GM12878 (cell line): ENCODE results near the gene FOSL1. TPM values are rescaled to one million over a fixed set of nuclear protein-coding genes. Genes with fewer than 3 reads are reported as not detected.

Source experiments
- ATAC-seq: fragments of 200-7000 bp; cut with Tn5 transposase; 3 replicates; pipeline ENCODE4 v1.9.1; 2020; ENCODE audit warnings: mild to moderate bottlenecking, moderate library complexity
- BruUV-seq: library from RNA; stranded (reverse); fragments of 400-500 nt; replicated peaks from 2 replicates; lab custom pipeline; 2021; lab: Mats Ljungman, UMichigan
- CTCF ChIA-PET: fragments of 300-600 bp; sonication (Branson Sonifier 250); formaldehyde crosslinking; extraction: SDS; loops from one replicate; lab custom pipeline; 2021; ENCODE audit warnings: inconsistent platforms; lab: Yijun Ruan, JAX
- POLR2A ChIA-PET: fragments of 350-600 bp; formaldehyde crosslinking; extraction: SDS; loops from one replicate; lab custom pipeline; 2021; ENCODE audit warnings: inconsistent platforms; lab: Charles Lee
- RAD21 ChIA-PET: fragments of 300-600 bp; sonication (Branson Sonifier 250); formaldehyde crosslinking; loops from one replicate; lab custom pipeline; 2023; ENCODE audit warnings: antibody characterized with exemption; ENCODE audit not compliant: unreplicated experiment; lab: Charles Lee
- SMC1A ChIA-PET: fragments of 300-600 bp; sonication (Branson Sonifier 250); formaldehyde crosslinking; loops from one replicate; lab custom pipeline; 2023; ENCODE audit not compliant: unreplicated experiment, uncharacterized antibody; lab: Charles Lee
- DNase-seq: peaks from one replicate; pipeline ENCODE4 v3.0.0-alpha.2; 2011; ENCODE audit warnings: low read depth, low spot score
- FAIRE-seq: peaks from 3 replicates; lab custom pipeline; 2011; peaks lifted over from hg19 to GRCh38; lab: Jason Lieb, UNC
- H2AFZ ChIP-seq: 2 replicates; pipeline ENCODE4 v1.6.0; 2011; ENCODE audit warnings: low read depth, low read length, control low read depth; ENCODE audit not compliant: control insufficient read depth
- H3K27ac ChIP-seq: 2 replicates; pipeline ENCODE4 v1.5.1; 2011; ENCODE audit warnings: control low read depth; ENCODE audit not compliant: control insufficient read depth, insufficient read depth
- H3K27me3 ChIP-seq, 2 experiments: replicated peaks in 1 of 2; 2 replicates each; pipeline versions ENCODE4 v1.6.0 to v1.6.1; 2011; ENCODE audit warnings: low read length in 1 of 2; ENCODE audit not compliant: control insufficient read depth in 2 of 2, insufficient read depth in 2 of 2
- H3K36me3 ChIP-seq, 2 experiments: 2 replicates each; pipeline ENCODE4 v1.5.1; 2011; ENCODE audit warnings: low read length in 1 of 2; ENCODE audit not compliant: control insufficient read depth in 2 of 2, insufficient read depth in 2 of 2
- H3K4me1 ChIP-seq: 2 replicates; pipeline ENCODE4 v1.6.1; 2011; ENCODE audit warnings: mild to moderate bottlenecking, low read length, moderate library complexity, mixed read lengths; ENCODE audit not compliant: control insufficient read depth, insufficient read depth
- H3K4me2 ChIP-seq: 2 replicates; pipeline ENCODE4 v1.6.0; 2011; ENCODE audit warnings: control low read depth; ENCODE audit not compliant: control insufficient read depth, insufficient read depth
- H3K4me3 ChIP-seq: fragments of 200-600 bp; sonication (generic); 2 replicates; pipeline ENCODE4 v1.5.1; 2016
- H3K79me2 ChIP-seq: 2 replicates; pipeline ENCODE4 v1.6.0; 2011; ENCODE audit warnings: low read length; ENCODE audit not compliant: control insufficient read depth, insufficient read depth
- H3K9ac ChIP-seq: 2 replicates; pipeline ENCODE4 v1.8.0; 2011; ENCODE audit warnings: low read length, control low read depth, mixed read lengths; ENCODE audit not compliant: control insufficient read depth, insufficient read depth
- H3K9me3 ChIP-seq: replicated peaks from 3 replicates; pipeline ENCODE4 v1.5.1; 2011; ENCODE audit warnings: mild to moderate bottlenecking, low read length; ENCODE audit not compliant: control insufficient read depth, insufficient read depth
- H4K20me1 ChIP-seq: 2 replicates; pipeline ENCODE4 v1.6.0; 2011; ENCODE audit not compliant: control insufficient read depth, insufficient read depth
- BACH1 ChIP-seq: fragments of 450-650 bp; IDR thresholded peaks from 2 replicates; pipeline ENCODE4 v1.6.1; 2017; ENCODE audit warnings: mild to moderate bottlenecking, borderline replicate concordance
- BCL11A ChIP-seq: IDR thresholded peaks from 2 replicates; pipeline ENCODE4 v1.6.1; 2011; ENCODE audit warnings: low read depth, low read length
- BMI1 ChIP-seq: fragments of 450-650 bp; IDR thresholded peaks from 2 replicates; pipeline ENCODE4 v1.6.1; 2016; ENCODE audit warnings: mild to moderate bottlenecking, moderate library complexity, borderline replicate concordance
- CHD4 ChIP-seq: fragments of 200-600 bp; sonication (generic); IDR thresholded peaks from 2 replicates; pipeline ENCODE4 v1.6.1; 2016; ENCODE audit warnings: mild to moderate bottlenecking
- EGR1 ChIP-seq, 2 experiments: IDR thresholded peaks; 1 replicate in 1 of 2; 2 replicates in 1 of 2; pipeline ENCODE4 v1.6.1; 2011 to 2012; ENCODE audit warnings: low read depth in 2 of 2, low read length in 2 of 2, borderline replicate concordance in 1 of 2, mild to moderate bottlenecking in 1 of 2, moderate library complexity in 1 of 2
- KDM1A ChIP-seq: fragments of 200-600 bp; sonication (generic); IDR thresholded peaks from 2 replicates; pipeline ENCODE4 v1.6.1; 2016; ENCODE audit warnings: borderline replicate concordance
- MEF2B ChIP-seq: fragments of 450-650 bp; IDR thresholded peaks from 2 replicates; pipeline ENCODE4 v1.6.1; 2018; ENCODE audit warnings: mild to moderate bottlenecking, moderate library complexity; ENCODE audit not compliant: partially characterized antibody, poor library complexity, severe bottlenecking
- NFIC ChIP-seq: IDR thresholded peaks from 2 replicates; pipeline ENCODE4 v1.6.1; 2012; ENCODE audit warnings: low read depth, mild to moderate bottlenecking, inconsistent platforms, low read length, moderate library complexity
- NR2F1 ChIP-seq: fragments of 450-650 bp; conservative IDR thresholded peaks from 2 replicates; pipeline ENCODE4 v1.6.1; 2017; ENCODE audit warnings: mild to moderate bottlenecking
- PKNOX1 ChIP-seq: fragments of 450-650 bp; IDR thresholded peaks from 2 replicates; pipeline ENCODE4 v1.6.1; 2016; ENCODE audit warnings: mild to moderate bottlenecking
- POLR2A ChIP-seq: IDR thresholded peaks from 2 replicates; pipeline ENCODE4 v1.6.1; 2011; ENCODE audit warnings: low read depth, mild to moderate bottlenecking, low read length
- RCOR1 ChIP-seq: conservative IDR thresholded peaks from 2 replicates; pipeline ENCODE4 v1.6.1; 2012; ENCODE audit warnings: low read depth, low read length, improper control_type of control experiment
- ZBED1 ChIP-seq: IDR thresholded peaks from 2 replicates; pipeline ENCODE4 v1.6.1; 2016; ENCODE audit warnings: borderline replicate concordance
- ZNF207 ChIP-seq: fragments of 450-650 bp; IDR thresholded peaks from 2 replicates; pipeline ENCODE4 v1.6.1; 2014; ENCODE audit warnings: antibody characterized with exemption, mild to moderate bottlenecking, borderline replicate concordance
- WGBS: methylation state at CpG from one replicate; pipeline ENCODE4 v1.1.6; 2016; ENCODE audit warnings: low lambda C conversion rate; ENCODE audit not compliant: insufficient replicate concordance, insufficient coverage; ENCODE audit errors: missing lambda C conversion rate; 5-methylcytosine and 5-hydroxymethylcytosine counted together
- in situ Hi-C: fragments of 300-500 bp; cut with MboI; formaldehyde crosslinking; loops from 9 replicates; pipeline ENCODE4 v1.14.3; 2018; ENCODE audit warnings: mixed read lengths
- intact Hi-C: fragments of 100-400 bp; cut with micrococcal nuclease; formaldehyde crosslinking; loops from one replicate; pipeline ENCODE4 v1.14.2; 2022; ENCODE audit not compliant: unreplicated experiment
- polyA plus RNA-seq, 11 experiments: library from polyadenylated mRNA; depleted of rRNA in 4 of 11; unstranded in 6 of 11; stranded (reverse) in 5 of 11; fragments of >200 nt; fragmentation: Nextera tagmentation in 4 of 11; fragmentation: Illumina TruSeq in 1 of 11; extraction: Ambion mirVana in 4 of 11; extraction: Trizol in 1 of 11; gene quantifications; 1 replicate in 1 of 11; 2 replicates in 10 of 11; pipeline versions ENCODE4 v1.2.1 to v1.2.3, GENCODE V29; 2011 to 2016; ENCODE audit warnings: inconsistent platforms in 2 of 11, missing spikeins in 2 of 11, low read depth in 1 of 11
- total RNA-seq, 4 experiments: library from RNA; depleted of rRNA in 3 of 4; stranded (reverse); fragments of >200 nt in 3 of 4; fragmentation: Illumina TruSeq in 1 of 4; extraction: Trizol in 1 of 4; gene quantifications; 2 replicates each; pipeline versions ENCODE4 v1.2.1 to v1.2.3, GENCODE V29; 2013 to 2021

Gene FOSL1
- total and polyA plus RNA-seq, 10 of the 15 experiments (the other 5 are each of a cell fraction or from before 2014, with no cell fraction given), result 0.82 to 5.4 (median 2.1) TPM

GRCh38 chr11:65849771-65850216 is 50.4 kb downstream of the FOSL1 start:
- SMC1A ChIA-PET, result interaction anchor here (1.2 kb wide), 1 partner anchor 17 kb away, joined by 3 read pairs; the partner anchor contains the start of gene SNX32
- POLR2A ChIA-PET, result interaction anchor here (0.7 kb wide), 1 partner anchor 12 kb away, joined by 3 read pairs; no protein-coding TSS in a partner anchor
- FAIRE-seq, result no peak
- CTCF ChIA-PET, result interaction anchor here (0.7 to 3.8 kb wide), 4 partner anchors 10 to 48 kb away, joined by 3 to 17 read pairs (median 4); no protein-coding TSS in a partner anchor
- Histone ChIP-seq H3K9ac (no peak overlapping the region), H3K79me2 (peaks cover 9% of the 10 kb centered on the region), H4K20me1 (peaks cover 13% of the 10 kb centered on the region; the same call in 1 of the 2 replicates), H3K9me3 (peaks cover 2% of the 10 kb centered on the region; the same call in 2 of the 3 replicates), H3K36me3 (peaks cover 22 to 26% of the 10 kb centered on the region in 2 experiments; a peak in 3 of 4 replicates), H3K4me3 (no peak overlapping the region), H3K4me2 (no peak overlapping the region), H3K27ac (no peak overlapping the region), H3K4me1 (no peaks in the 10 kb centered on the region), H2AFZ (no peak overlapping the region), H3K27me3 (no peaks in the 10 kb centered on the region)
- in situ Hi-C loops (loop anchor here (25.0 kb wide), 1 partner anchor 1612 kb away; the partner anchor contains the start of genes DNAJC4, FKBP2, NUDT22 and PPP1R14B), intact Hi-C loops (no loop called here)
- TF ChIP-seq POLR2A, result peak; percentile 23; the same call in 1 of the 2 replicates
- TF ChIP-seq NFIC, result no peak
- DNase-seq, result no peak
- no peak for ATAC-seq
- RAD21 ChIA-PET, result no interaction called here
- no TSS peak for BruUV-seq
- 78% methylated on average over 16 of the region's 16 CpGs for WGBS

GRCh38 chr11:65849366-65849765 is 50.8 kb downstream of the FOSL1 start:
- WGBS, result 85% methylated on average over 8 of the region's 8 CpGs
- Histone ChIP-seq H3K9me3 (peaks cover 2% of the 10 kb centered on the region; the same call in 2 of the 3 replicates), H3K27ac (no peak overlapping the region), H3K4me3 (no peak overlapping the region), H2AFZ (no peak overlapping the region), H3K4me1 (no peaks in the 10 kb centered on the region), H3K9ac (no peak overlapping the region), H4K20me1 (peaks cover 12% of the 10 kb centered on the region; the same call in 1 of the 2 replicates), H3K27me3 (no peaks in the 10 kb centered on the region), H3K79me2 (peaks cover 6% of the 10 kb centered on the region), H3K36me3 (peaks cover 18 to 23% of the 10 kb centered on the region in 2 experiments; a peak in 3 of 4 replicates), H3K4me2 (no peak overlapping the region)
- ChIA-PET SMC1A (interaction anchor here (1.2 kb wide), 1 partner anchor 16 kb away, joined by 3 read pairs; the partner anchor contains the start of gene SNX32), RAD21 (no interaction called here), POLR2A (interaction anchor here (1.0 kb wide), 1 partner anchor 17 kb away, joined by 3 read pairs; no protein-coding TSS in a partner anchor), CTCF (interaction anchor here (0.7 to 3.8 kb wide), 4 partner anchors 10 to 48 kb away, joined by 3 to 17 read pairs (median 4); no protein-coding TSS in a partner anchor)
- in situ Hi-C loops (no loop called here), intact Hi-C loops (no loop called here)
- no TSS peak for BruUV-seq
- FAIRE-seq (no peak), DNase-seq (no peak), ATAC-seq (no peak)
- TF ChIP-seq PKNOX1, result no peak
- no peak for TF ChIP-seq RCOR1
- TF ChIP-seq NR2F1, result no peak
- TF ChIP-seq BACH1, result no peak
- no peak for TF ChIP-seq EGR1 (IDR thresholded peaks at IDR 0.05; ENCODE audit: borderline replicate concordance in 1 of 2, low read depth in 2 of 2, low read length in 2 of 2)
- TF ChIP-seq ZNF207, result no peak
- no peak for TF ChIP-seq NFIC
- TF ChIP-seq MEF2B, result no peak
- TF ChIP-seq KDM1A, result no peak
- TF ChIP-seq BMI1, result no peak
- TF ChIP-seq ZBED1, result no peak
- no peak for TF ChIP-seq BCL11A
- no peak for TF ChIP-seq CHD4
